Measurements from ENCODE around the gene ANXA4. TPM values are rescaled to one million over a fixed set of nuclear protein-coding genes. Genes with fewer than 3 reads are reported as not detected.

Gene ANXA4
- total RNA-seq, 1 donor from 2014 or later = 15.0 TPM

DNA sequence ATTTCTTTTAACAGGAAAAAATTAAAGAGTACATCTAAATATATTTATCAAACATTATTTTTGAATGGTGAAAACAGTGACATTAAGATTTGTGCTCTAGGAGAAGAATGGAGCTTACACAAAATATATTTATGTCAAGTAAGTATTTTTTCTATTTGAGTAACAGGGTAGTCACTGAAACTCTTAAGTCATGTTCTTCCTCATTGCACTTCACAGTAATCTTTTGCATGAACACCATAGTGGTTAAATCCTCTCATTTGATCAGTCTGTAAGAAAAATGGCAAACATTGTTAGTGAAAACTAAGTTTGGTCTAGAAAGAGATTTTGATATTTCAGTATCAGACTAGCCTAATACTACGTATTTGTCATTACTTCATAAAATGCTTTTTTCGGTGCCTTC is 95.6 kb downstream of the ANXA4 start:
- DNase-seq (ENCODE audit: low read depth) (no peak), FAIRE-seq (no peak)
- no peaks in the 10 kb centered on the region for H3K27me3 ChIP-seq (ENCODE audit: control insufficient read depth, insufficient read depth, low read length)
- TF ChIP-seq, protein P1, sequence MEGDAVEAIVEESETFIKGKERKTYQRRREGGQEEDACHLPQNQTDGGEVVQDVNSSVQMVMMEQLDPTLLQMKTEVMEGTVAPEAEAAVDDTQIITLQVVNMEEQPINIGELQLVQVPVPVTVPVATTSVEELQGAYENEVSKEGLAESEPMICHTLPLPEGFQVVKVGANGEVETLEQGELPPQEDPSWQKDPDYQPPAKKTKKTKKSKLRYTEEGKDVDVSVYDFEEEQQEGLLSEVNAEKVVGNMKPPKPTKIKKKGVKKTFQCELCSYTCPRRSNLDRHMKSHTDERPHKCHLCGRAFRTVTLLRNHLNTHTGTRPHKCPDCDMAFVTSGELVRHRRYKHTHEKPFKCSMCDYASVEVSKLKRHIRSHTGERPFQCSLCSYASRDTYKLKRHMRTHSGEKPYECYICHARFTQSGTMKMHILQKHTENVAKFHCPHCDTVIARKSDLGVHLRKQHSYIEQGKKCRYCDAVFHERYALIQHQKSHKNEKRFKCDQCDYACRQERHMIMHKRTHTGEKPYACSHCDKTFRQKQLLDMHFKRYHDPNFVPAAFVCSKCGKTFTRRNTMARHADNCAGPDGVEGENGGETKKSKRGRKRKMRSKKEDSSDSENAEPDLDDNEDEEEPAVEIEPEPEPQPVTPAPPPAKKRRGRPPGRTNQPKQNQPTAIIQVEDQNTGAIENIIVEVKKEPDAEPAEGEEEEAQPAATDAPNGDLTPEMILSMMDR (IDR thresholded peaks at IDR 0.05; ENCODE audit: insufficient read depth, low read length, severe bottlenecking) = no peak
- H3K36me3 ChIP-seq (ENCODE audit: control insufficient read depth, insufficient read depth, low read length) = no peaks in the 10 kb centered on the region
- no peak overlapping the region for H3K4me3 ChIP-seq (ENCODE audit: low read depth, low read length)

DNA sequence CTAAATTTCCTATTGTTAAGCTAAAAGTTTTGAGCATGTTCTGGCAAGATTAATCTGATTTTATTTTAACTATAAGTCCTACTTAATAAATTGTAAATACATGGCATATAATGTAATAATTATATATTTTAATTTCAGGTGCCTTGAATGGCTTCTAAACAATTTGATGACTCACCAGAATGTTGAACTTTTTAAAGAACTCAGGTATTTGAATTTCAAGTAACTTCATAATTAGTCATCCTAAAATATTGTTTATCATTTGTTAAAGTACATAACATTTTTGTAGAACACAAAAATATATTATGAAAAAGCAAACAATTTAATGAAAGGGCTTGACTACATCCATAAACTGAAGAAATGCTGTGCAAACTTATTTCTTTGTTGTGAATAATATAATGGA is 102.1 kb downstream of the ANXA4 start:
- DNase-seq (ENCODE audit: low read depth) (peak; percentile 54), FAIRE-seq (no peak)
- H3K4me3 ChIP-seq (ENCODE audit: low read depth, low read length) = no peak overlapping the region
- no peaks in the 10 kb centered on the region for H3K36me3 ChIP-seq (ENCODE audit: control insufficient read depth, insufficient read depth, low read length)
- TF ChIP-seq, protein P1 (IDR thresholded peaks at IDR 0.05; ENCODE audit: insufficient read depth, low read length, severe bottlenecking) = no peak
- no peaks in the 10 kb centered on the region for H3K27me3 ChIP-seq (ENCODE audit: control insufficient read depth, insufficient read depth, low read length)

DNA sequence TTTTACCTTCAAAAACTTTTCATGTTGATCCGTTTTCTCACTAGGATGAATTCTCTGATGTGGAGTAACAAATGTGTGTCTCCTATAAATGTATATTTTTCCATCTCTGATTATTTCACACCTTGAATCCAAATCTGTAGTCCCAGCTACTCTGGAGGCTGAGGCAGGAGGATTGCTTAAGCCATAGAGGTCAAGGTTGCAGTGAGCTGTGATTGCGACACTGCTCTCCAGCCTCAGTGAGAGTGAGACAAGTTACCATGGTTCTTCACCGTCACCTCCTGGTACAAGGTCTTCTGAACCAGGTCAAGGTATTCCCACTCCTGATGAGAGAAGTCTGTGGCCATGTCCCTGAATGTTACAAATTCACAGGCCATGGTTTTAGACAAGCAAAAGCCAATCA is 102.6 kb downstream of the ANXA4 start:
- DNase-seq (ENCODE audit: low read depth) (no peak), FAIRE-seq (no peak)
- TF ChIP-seq, protein P1 (IDR thresholded peaks at IDR 0.05; ENCODE audit: insufficient read depth, low read length, severe bottlenecking) = no peak
- H3K27me3 ChIP-seq (ENCODE audit: control insufficient read depth, insufficient read depth, low read length) = no peaks in the 10 kb centered on the region
- H3K4me3 ChIP-seq (ENCODE audit: low read depth, low read length) = no peak overlapping the region
- H3K36me3 ChIP-seq (ENCODE audit: control insufficient read depth, insufficient read depth, low read length) = no peaks in the 10 kb centered on the region

DNA sequence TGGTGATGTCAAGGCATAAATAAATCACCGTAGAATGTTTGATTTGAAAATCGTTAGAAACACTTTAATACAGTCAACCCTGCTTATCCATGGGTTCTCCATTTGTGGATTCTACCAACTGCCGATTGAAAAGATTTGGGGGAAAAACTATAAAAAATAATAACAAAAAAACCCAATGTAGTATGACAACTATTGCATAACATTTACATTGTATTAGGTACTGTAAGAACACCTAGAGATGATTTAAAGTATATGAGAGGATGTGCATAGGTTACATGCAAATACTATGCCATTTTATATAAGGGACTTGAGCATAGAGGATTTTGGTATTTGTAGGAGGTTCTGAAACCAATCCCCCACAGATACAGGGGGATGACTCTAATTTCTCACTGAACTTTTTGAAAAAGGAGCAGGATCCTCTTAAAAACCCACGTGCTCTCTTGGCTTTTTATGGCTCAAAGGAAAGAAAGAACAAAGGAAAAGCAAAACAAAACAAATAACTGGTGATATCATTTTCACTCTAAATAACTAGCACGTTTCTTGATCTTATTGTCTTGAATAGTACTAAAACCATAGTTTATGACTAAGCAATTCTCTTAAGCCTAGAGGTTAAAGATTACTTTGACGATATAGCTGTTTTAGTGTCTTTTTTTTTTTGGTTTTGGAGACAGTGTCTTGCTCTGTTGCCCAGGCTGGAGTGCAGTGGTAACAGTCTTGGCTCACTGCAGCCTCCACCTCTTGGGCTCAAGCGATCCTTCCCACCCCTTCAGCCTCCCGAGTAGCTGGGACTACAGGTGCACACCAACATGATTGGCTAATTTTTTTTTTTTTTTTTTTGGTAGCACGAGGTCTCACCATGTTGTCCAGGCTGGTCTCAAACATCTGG is 104.5 kb downstream of the ANXA4 start:
- FAIRE-seq (no peak), DNase-seq (ENCODE audit: low read depth) (no peak)
- no peaks in the 10 kb centered on the region for H3K36me3 ChIP-seq (ENCODE audit: control insufficient read depth, insufficient read depth, low read length)
- no peak overlapping the region for H3K4me3 ChIP-seq (ENCODE audit: low read depth, low read length)
- no peaks in the 10 kb centered on the region for H3K27me3 ChIP-seq (ENCODE audit: control insufficient read depth, insufficient read depth, low read length)
- TF ChIP-seq, protein P1 (IDR thresholded peaks at IDR 0.05; ENCODE audit: insufficient read depth, low read length, severe bottlenecking) = no peak

DNA sequence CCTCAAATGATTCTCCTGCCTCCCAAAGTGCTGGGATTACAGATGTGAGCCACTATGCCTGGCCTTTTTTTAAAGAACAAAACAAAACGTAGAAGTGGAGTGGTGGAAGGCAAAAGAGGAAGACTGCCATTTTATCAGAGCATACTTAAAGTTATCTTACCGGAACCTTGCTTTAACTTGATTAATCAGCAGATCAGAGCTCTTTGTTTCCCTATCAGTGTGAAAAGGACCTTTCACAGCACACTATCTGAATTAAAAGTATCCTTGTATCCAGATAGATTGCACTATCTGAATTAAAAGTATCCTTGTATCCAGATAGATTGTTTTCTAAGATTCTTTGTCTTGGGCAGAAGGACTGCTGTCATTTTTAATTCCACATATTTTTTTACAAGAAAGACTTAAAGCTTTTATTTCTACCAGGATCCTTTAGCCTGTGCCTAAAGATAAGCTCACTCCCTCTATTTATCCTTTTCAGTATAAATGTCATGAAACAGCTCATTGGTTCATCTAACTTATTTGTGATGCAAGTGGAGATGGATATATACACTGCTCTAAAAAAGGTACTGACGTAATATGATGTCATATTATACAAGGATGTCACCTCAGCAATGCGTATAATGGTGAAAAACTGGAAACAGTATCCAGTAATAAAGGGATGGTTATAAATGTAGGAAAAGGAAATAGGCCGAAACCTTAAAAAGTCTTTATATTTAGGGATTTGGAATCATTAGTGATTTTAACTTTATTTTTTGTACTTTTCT is 105.3 kb downstream of the ANXA4 start:
- DNase-seq (ENCODE audit: low read depth) = no peak
- H3K27me3 ChIP-seq (ENCODE audit: control insufficient read depth, insufficient read depth, low read length) = no peaks in the 10 kb centered on the region
- H3K4me3 ChIP-seq (ENCODE audit: low read depth, low read length) = no peak overlapping the region
- TF ChIP-seq, protein P1 (IDR thresholded peaks at IDR 0.05; ENCODE audit: insufficient read depth, low read length, severe bottlenecking) = no peak
- no peaks in the 10 kb centered on the region for H3K36me3 ChIP-seq (ENCODE audit: control insufficient read depth, insufficient read depth, low read length)
- no peak for FAIRE-seq
